ENCODE measurements around the gene DLK1. TPM values are rescaled to one million over a fixed set of nuclear protein-coding genes. Genes with fewer than 3 reads are reported as not detected.

Gene DLK1
- total and polyA plus RNA-seq, 2 of the 13 experiments (the other 11 are each of a cell fraction or from before 2014, with no cell fraction given): 95.5 to 312 TPM

DNA sequence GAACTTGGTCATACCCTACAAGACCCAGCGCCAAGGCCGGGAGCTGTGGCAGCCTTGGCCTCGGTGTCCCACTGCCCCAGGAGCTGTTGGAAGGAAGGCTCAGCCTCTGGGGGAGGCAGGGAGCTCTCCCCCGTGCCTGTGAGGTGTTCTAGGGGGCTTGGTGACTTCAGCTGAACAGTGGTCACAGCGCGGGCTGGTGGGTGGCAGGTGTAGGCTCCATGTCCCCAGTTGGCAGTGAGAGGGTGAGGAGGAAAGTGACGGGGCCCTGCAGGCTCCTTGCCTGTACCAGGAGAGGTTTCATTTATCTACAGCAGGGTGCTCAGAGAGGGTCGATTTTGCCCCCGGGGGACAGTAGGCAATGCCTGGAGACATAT is 47.5 kb downstream of the DLK1 start:
- Histone ChIP-seq H4K20me1 (ENCODE audit: insufficient read depth, low read length) (no peaks in the 10 kb centered on the region), H3K9ac (ENCODE audit: insufficient read depth, low read depth, low read length) (no peak overlapping the region), H3K27ac (ENCODE audit: extremely low read length, insufficient read depth, low read length) (no peak overlapping the region), H3K4me2 (ENCODE audit: low read depth, low read length) (no peak overlapping the region), H3K79me2 (ENCODE audit: insufficient read depth, low read length) (no peaks in the 10 kb centered on the region), H3K27me3 (ENCODE audit: control insufficient read depth in 1 of 2, insufficient read depth in 2 of 2, low read length in 2 of 2) (no peaks in the 10 kb centered on the region), H3K9me3 (ENCODE audit: low read length) (peaks cover 6% of the 10 kb centered on the region), H3K36me3 (replicated peaks in 1 of 2; ENCODE audit: control insufficient read depth in 1 of 2, insufficient read depth in 2 of 2, low read length in 2 of 2) (no peaks in the 10 kb centered on the region), H3K4me3 (replicated peaks in 1 of 3; ENCODE audit: insufficient read depth in 1 of 3, low read depth in 2 of 3, low read length in 3 of 3) (no peak overlapping the region), H2AFZ (ENCODE audit: low read length) (no peak overlapping the region), H3K4me1 (ENCODE audit: insufficient read depth, low read length) (peaks cover 39% of the 10 kb centered on the region)
- ChIA-PET CTCF (ENCODE audit: low intra/inter-chr PET ratio, low total read pairs) (no interaction called here), POLR2A (no interaction called here)
- intact Hi-C loops (cut with micrococcal nuclease; ENCODE audit: unreplicated experiment) (no loop called here), in situ Hi-C loops (cut with HindIII; ENCODE audit: extremely low pct_ligation_motif_present, low pct_unique_long_range_greater_than_20kb) (no loop called here)
- FAIRE-seq (no peak), ATAC-seq (no peak), DNase-seq (ENCODE audit: low spot score) (no peak)
- TF ChIP-seq ZNF253 (CRISPR knock-in tag; IDR thresholded peaks at IDR 0.05; ENCODE audit: borderline replicate concordance) (no peak), ZNF160 (CRISPR knock-in tag; IDR thresholded peaks at IDR 0.05) (no peak), STAG1 (CRISPR knock-in tag; IDR thresholded peaks at IDR 0.05) (no peak), WIZ (CRISPR knock-in tag; IDR thresholded peaks at IDR 0.05) (no peak), ZIK1 (CRISPR knock-in tag; IDR thresholded peaks at IDR 0.05; ENCODE audit: borderline replicate concordance, low read depth) (no peak), ZBTB33 (CRISPR knock-in tag; IDR thresholded peaks at IDR 0.05) (no peak), ZNF724P (CRISPR knock-in tag; IDR thresholded peaks at IDR 0.05; ENCODE audit: borderline replicate concordance) (no peak), ZNF549 (CRISPR knock-in tag; IDR thresholded peaks at IDR 0.05) (no peak), THYN1 (CRISPR knock-in tag; IDR thresholded peaks at IDR 0.05; ENCODE audit: borderline replicate concordance, low read depth) (no peak), SIN3B (IDR thresholded peaks at IDR 0.05; ENCODE audit: low read length) (no peak), TGIF2 (CRISPR knock-in tag; IDR thresholded peaks at IDR 0.05) (no peak), ZNF232 (CRISPR knock-in tag; IDR thresholded peaks at IDR 0.05; ENCODE audit: borderline replicate concordance) (no peak), ARID2 (CRISPR knock-in tag; IDR thresholded peaks at IDR 0.05; ENCODE audit: borderline replicate concordance) (no peak), RFX5 (IDR thresholded peaks at IDR 0.05; ENCODE audit: low read depth, low read length) (no peak), ARNT (IDR thresholded peaks at IDR 0.05) (no peak), ZSCAN5A (CRISPR knock-in tag; IDR thresholded peaks at IDR 0.05; ENCODE audit: borderline replicate concordance) (no peak), ZNF839 (CRISPR knock-in tag; IDR thresholded peaks at IDR 0.05; ENCODE audit: borderline replicate concordance) (no peak), ZNF225 (CRISPR knock-in tag; IDR thresholded peaks at IDR 0.05) (no peak), KDM5A (IDR thresholded peaks at IDR 0.05; ENCODE audit: borderline replicate concordance, low read length) (no peak)
- TF ChIP-seq, protein P1, sequence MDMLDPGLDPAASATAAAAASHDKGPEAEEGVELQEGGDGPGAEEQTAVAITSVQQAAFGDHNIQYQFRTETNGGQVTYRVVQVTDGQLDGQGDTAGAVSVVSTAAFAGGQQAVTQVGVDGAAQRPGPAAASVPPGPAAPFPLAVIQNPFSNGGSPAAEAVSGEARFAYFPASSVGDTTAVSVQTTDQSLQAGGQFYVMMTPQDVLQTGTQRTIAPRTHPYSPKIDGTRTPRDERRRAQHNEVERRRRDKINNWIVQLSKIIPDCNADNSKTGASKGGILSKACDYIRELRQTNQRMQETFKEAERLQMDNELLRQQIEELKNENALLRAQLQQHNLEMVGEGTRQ (IDR thresholded peaks at IDR 0.05; ENCODE audit: low read depth, low read length): no peak
- TF ChIP-seq, protein P1 (CRISPR knock-in tag; IDR thresholded peaks at IDR 0.05; ENCODE audit: borderline replicate concordance): no peak
- BruUV-seq (replicated peaks): no TSS peak
- 68% methylated on average over 9 of the region's 9 CpGs for WGBS (ENCODE audit: low lambda C conversion rate)
